Cerebellar nuclear complex (tissue), 1 donor: Measurements from ENCODE around the gene TMEM8B.

Source experiments
- DNase-seq, 2 experiments: peaks; one replicate each; lab custom pipeline; 2025; lab: John Stamatoyannopoulos, UW

The TMEM8B gene

DNA sequence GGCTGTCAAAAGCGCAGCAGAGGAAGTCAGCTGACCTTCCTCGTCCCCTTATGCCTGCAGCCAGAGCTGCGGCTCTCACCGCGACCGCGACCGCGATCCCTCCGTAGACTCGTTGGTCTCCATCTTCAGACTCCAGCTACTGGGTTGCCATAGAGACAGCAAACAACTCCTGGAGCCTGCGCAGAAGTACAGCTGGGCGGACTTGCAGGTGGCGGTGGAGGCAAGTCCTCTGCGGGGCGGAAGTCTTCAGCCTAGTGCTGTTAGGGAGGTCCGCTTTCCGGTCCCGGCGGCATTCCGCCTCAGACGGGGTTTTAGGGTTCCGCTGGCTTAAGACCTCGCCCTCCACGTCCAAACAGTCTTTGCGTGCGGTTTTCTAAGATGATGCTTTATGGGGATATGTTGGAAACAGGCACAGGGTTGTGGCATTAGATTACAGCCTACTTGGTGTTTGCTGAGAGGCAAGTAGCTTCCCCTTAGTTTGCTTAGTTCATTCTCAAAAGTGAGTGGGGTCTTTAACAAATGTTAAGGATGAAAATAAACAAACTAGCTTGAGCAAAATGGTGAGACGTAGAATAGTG lies 16.9 kb upstream of the TMEM8B start, which contains the start of gene SPAG8:
Gene SPAG8, minus strand, starts transcription at position 238 of the 578 bp plus-strand sequence. Its CDS starts 115 bp downstream, at position 123.
- peak; percentile 71 to 87 for DNase-seq

DNA sequence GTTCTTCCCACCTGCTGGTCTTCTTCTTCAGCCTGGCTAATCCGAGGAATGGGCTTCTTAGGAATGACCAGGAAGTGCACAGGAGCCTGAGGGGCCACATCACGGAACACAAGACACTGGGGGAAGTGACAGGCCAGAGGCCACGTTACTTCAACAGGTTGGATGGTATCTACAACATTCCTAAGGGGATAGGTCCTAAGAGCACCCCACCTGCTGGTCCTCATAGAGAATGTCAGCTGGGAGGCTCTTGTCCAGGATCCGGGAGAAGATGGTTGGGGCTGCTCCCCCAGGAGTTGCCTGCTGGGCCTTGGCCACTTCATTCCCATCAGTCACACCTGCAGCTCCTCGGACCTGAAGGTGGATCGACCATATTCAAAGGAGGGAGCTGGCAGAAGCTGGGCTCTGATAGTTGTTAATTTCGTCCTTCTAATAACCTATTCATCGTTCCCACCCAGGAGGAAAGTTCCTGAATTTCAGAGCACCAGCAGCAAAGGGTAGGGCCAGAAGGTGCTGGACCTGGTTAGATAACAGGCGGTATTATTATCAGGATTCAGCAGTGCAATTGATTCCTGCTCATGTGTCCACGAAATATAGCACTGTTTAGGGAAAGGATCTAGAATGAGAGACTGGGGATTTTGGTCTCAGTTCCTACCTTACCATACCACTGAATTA lies 15.5 kb upstream of the TMEM8B start:
- DNase-seq, result no peak

DNA sequence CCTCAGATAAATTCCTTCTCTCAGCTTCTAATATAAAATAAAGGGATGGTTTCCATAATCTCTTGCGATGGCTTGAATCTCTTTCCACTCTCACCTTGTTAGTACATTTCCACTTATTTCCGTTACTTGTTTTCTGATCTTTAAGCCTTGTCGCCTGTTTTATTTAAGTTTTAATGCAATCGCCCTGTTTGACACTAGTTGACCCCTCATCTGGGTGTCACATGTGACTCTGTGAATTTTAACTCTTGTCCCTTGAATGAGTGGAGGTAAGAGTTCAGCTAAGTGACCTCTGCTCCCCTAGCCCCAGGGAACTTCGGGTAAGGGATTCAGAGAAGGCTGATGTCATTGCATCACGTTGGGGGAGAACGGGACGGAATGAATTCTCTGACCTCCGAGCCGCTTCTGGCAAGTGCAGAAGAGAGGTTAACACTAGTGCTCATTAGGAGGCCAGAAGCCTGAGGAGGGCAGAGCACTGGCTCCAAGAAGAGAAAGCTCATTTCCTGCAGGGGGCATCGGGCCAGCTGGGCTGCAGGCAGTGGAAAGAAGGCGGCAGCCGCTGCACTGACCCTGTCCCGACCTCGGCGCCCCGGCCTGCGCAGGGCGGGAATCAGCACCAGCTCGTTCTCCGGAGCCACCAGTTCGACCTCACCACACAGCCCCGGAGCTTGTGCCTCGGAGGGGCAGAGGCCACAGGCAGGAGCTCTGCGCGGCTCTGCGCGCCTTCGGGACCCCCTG lies 14.8 kb upstream of the TMEM8B start:
- peak in 1 of 2 experiments; percentile 26 for DNase-seq

DNA sequence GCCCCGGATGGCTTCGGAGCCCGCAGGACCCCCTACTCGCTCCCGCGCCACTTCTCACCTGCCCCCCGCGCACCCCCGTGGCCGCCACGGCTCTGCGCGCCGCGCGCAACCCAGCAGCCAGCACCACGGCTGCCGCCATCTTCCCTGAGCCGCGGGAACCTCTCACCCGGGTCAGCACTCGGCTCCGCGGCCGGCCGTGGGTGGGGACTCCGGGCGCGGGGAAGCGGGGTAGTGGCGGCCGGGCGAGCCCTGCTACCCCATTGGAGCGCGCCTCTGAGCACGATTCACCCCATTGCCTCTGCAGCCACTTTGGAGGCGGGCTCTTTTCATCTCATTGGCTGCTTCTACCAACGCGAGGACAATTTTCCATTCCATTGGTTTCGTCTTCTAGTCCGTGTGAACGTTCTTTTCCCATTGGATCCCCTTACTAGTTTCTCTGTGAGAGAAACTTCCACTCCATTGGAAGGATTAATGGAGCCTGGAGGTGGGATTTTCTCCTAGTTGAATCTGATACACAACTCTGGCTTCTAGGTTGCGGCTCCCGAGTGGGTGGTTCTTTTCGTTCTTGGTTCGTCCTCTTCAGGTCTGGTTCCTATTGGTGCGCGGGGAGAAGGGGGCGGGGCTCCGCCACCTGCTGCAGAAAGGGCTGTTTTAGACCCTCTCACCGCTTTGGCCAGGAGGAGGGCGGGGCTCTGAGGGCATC lies 14.0 kb upstream of the TMEM8B start, which contains the start of gene HINT2:
Gene HINT2, minus strand, starts transcription at position 202 of the 703 bp plus-strand sequence. Its CDS starts 63 bp downstream, at position 139.
- peak; percentile 97 to 99 for DNase-seq

DNA sequence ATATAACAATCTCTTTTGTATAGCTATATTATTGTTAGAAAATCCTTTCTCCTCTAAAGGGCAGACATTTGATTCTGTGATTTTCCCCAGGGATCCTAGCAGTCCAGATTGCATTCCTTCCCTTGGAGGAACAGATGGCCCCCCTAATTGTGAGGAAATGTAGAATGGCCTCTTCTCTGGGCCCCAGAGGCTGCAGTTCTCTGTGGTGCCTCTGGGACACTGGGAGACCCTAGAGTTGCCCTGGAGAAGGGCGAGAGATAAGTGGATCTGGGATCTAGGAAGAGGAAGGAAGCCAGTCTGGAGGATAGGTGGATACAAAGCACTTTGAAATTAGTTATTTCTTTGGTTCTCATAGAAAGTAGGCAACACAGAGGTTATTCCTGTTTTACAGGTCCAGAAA lies 12.3 kb upstream of the TMEM8B start:
- no peak for DNase-seq

DNA sequence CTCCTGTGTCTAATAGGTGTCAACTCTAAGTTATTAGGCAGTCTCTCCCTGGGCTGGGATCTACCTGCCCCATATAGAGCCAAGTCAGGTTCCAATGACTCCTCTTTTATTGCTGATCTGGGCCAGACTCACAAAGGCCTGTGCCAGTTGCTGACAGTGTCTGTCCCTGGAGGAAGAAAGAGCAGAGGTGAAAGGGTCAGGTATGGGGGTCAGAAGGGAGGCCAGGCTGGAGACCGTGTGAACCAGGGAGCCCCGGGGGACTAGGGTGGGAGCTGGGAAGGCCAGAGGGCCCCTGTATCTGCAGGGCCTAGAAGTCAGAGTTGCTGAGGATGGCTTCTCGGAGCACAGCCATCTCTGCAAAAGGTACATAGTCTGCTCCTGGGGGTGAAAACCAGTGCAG lies 10.7 kb upstream of the TMEM8B start:
- DNase-seq, result no peak

DNA sequence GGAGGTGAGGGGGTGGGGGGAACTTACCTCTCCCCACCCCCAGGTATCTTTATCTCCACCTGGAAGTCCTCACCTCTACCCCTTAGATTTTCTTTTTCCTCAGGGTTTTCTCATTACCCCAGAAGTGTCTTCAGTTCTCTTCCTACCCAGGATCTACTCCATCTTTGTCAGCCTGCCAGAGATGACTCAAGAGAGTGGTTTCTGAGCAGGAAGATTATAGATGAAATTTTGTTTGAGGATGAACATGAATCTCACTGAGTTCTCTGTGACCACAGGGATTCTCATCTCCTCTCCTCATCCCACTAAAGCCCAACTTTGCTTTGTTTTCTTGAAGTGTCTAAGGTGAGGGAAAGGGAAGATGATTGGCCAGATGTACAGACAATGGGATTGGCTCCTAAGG lies 9.0 kb upstream of the TMEM8B start:
- DNase-seq, result no peak

DNA sequence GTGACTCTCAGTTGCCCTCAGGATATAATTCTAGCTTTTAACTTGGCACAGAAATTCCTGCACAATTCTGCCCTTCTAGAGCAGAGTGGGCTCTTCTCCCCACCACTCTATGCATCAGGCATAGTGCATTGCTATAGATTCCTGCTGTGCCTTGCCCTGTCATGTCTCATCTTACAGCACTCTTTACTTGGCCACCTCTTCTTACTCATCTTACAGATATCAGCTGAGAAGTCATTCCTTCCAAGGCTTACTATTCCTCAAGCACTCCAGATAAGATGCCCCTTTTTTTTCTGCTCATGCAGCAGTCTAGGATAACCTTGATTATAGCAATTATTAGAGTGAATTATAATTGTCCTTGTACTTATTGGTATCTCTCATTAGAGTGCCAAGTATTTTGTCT lies 6.1 kb upstream of the TMEM8B start:
- DNase-seq, result no peak

DNA sequence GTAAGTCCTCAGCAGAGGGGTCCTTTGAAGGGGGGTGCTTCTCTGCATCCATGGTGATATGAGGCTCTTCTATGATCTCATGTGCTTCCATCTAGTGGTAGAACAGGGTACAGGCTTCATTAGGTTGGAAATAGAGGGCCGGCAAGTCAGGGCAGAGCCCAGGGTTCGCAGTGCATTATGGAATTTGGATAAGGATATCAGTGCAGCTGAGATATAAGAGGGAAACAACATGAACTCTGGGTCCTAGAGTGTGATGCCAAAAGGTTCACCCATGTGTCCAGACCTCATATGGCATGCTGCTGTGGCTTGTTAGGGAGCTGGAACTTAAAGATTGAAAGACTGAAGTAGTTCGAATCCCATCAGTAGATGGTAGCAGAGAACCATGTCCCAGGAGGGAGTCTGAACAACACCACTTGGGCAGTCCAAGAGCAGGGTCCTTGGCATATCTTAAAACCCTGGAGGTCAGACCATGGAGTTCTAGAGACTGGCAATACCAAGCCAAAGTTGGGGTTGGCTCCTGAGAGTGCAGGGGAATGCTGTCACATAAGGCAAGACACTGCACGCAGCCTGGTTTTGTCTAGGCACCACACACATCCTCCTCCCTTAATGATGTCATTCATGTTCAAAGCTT lies 2.8 kb upstream of the TMEM8B start:
- DNase-seq, result no peak

DNA sequence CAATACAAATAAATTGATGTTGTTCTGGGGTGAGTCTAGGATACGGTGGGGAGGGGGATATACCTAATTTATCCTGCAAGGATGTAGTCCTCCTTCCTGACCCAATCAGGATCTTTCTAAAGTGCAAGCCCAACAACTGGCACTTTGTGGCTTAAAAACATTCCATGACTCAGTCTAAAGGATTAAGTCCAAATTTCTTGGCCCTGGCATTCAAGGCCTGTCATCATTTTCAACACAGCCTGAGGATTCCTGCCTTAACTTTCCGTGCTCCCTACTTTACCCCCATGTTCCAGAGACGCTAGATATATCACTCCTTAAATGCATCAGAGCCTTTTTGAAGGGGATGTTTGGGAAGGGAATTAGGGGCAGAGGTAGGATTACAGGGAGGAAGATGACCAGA lies 1.5 kb upstream of the TMEM8B start:
- no peak for DNase-seq

DNA sequence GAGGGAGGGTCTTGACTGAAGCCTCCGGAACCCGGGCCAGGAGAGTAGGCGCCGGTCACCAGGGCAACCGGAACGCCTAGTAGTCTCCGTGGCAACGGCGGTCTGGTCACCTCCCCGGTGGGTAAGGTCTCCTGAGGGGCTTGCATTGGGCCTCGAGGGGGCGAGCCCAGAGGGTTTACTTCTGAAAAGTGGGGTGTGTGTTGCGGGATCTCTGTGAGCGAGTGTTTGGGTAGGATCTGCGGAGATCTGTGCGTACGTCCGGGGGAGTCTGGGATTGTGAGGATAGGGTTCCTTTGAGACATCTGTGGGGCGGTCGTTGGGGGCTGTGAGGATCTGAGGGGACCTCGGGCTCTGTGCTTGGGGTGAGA lies 328 bp upstream of the TMEM8B start, which contains the start of gene FAM221B:
Gene FAM221B, minus strand, starts transcription at position 17 of the 368 bp plus-strand sequence. CDS start 2,571 bp downstream, outside the sequence.
- no peak for DNase-seq

DNA sequence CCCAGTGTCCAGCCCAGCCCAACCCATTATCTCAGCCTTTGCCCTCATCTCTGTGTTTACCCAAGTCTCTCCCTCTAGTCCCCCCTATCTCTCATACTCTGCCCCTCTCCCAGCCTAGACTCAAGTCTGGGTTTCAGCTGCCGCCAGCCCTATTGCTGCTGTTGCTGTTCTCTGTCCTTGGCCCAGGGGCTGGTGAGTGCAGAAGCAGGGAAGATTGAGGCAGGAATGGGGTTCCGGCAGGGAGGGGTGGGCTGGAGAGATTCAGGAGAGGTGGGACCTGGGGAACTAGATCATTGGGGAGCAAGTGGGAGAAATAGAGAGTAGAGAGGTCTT lies 702 bp downstream of the TMEM8B start:
- DNase-seq, result no peak

DNA sequence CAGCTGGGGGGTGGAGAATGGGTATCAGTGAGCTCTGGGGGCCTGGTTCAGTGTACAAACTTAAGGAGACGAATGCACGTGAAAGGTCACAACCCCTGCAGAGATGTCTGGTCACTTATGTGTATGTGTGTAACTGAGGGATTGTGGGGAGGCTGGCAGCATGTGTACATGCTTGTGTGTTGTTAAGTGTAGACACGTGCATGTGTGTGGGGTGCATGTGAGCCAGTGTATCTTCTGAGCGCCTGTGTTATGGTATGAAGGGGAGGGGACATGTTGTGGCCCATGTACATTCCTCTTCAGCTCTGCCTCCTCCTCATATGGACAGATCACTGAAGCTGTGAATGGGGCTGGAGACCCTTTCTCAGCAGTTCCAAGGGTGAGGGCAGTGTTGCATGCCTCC lies 2.0 kb downstream of the TMEM8B start:
- no peak for DNase-seq

DNA sequence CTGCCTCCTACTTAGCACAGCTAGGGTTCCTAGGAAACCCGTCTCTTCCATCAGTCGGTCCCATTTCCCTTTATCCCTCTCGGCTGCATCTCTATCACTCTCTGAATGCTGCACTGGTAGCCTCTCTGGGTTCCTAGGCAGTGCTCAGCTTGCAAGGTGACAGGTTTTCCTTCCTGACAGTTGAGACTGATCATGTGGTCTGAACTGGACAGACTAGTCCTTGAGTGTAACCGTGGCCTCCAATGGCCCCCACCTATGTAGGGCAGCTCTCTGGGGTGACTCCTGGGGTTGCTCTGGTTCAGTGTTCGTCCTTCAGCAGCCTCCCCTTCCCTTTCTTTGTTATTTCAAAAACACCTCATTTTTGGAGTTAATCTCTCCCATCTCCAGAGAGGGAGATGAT lies 3.8 kb downstream of the TMEM8B start:
- no peak for DNase-seq

DNA sequence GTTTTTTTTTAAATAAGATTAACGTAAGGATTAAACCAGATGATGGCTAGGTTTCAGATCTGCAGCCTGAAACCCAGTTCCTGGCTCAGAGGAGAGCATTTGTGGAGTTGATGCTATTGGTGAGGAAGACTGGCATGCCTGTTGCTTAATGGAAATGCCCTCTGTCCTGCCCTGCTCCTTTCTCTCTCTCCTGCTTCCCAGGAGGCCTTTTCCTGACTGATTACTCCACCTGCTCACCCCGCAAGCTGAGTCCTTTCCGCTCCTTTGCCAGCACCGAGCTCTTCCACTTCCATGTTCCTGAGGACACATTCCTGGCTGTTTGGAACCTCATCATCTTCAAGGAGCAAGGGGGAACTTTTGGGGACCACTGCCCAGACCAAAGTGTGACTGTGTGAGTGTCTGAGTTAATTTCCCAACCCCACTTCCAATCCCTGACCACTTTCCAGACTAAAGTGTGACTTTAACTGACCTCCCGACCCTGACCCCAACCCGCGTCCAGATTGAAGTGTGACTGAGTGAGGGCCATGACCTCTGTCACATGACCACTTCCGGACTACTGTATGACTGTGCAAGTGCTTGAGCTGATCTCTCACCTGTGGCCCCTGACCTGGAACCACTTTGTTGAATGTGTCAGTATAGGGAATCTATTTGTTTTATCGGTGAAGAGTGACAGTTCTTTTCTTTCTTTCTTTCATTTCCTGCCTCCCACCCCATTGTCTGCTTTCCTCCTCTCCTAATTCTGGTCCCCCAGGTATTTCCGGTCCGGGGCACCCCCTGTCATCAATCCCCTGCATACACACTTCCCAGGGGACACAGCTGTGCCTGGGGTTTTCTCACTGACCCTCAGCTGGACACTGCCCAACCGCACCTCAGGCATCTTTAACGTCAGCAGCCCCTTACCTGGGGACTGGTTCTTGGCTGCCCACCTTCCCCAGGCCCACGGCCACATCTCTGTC lies 5.5 kb downstream of the TMEM8B start:
- DNase-seq, result no peak

DNA sequence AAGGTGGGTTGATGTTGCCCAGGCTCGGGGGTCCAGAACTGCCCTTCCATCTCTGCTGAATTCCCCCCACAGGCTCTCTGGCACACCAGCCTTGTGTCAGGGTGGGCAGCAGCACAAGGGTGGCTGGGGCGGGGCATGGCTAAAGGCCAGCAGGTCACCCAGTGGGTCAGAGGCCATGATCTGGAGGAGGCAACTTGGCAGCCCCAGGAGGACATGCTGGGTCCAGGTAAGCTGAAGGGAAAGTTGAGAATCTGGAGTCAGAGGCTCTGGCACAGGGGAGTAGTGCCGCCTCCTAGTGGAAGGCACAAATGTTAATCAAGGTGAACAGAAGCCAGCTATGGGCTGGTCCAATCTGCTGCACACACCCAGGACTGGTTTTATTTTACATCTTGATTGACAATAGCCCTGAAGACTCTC lies 6.2 kb downstream of the TMEM8B start:
- DNase-seq, result no peak

DNA sequence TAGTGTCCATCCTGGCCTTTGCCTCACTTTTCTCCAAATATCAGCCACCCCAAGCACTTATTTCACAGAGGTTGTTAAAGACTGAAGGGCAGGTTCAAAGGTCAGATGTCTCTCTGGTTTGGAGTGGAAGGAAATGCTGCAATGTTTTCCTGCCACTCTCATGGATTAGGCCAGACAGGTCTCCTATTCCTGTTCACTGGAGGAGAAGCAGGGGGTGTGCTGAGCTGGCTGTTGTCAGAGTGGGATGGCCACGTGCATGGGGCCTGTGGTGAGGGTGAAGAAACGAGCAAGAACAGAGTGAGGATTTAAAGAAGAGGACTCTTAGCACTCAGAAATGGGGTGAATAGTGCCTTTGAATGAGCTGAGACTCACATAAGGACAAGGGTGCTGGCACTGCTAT lies 6.7 kb downstream of the TMEM8B start:
- DNase-seq, result no peak

DNA sequence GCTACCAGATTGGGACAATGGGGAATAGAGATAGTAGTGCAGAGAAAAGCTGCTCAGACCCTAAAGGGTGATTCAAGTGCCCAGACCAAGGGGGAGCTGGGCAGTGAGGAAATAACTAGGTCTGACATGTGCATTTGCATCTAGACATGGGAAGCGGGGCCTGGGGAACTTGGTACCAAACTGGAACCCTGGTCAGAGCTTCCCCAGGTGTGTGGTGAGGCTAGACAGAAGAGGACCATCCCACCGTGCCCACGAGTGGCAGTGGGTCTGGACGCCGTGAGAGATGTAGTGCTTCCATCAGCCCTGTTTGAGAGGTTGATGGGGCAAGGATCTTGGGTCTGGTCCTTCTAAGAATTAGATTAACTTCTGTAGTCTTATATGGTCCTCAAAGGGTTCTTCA lies 7.6 kb downstream of the TMEM8B start:
- no peak for DNase-seq

DNA sequence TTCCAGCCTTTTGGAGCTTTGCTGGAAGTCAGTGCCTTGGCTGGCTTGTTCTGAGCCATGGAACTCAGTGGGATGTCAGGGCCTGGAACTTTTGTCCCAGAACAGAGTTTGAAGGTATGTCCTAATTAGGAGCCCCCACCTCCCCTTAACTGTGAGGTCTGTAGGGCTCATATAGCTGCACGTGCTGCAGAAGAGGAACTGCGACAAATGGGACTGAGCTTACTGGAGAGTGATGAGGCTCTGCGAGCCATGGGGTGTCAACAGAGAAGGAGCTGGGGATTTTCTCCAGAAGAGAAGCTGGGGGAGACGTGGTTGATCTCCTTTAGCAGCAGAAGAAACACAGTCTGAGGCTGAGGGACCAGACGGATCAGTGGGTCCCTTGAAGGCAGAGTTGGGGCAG lies 10.9 kb downstream of the TMEM8B start:
- no peak for DNase-seq

DNA sequence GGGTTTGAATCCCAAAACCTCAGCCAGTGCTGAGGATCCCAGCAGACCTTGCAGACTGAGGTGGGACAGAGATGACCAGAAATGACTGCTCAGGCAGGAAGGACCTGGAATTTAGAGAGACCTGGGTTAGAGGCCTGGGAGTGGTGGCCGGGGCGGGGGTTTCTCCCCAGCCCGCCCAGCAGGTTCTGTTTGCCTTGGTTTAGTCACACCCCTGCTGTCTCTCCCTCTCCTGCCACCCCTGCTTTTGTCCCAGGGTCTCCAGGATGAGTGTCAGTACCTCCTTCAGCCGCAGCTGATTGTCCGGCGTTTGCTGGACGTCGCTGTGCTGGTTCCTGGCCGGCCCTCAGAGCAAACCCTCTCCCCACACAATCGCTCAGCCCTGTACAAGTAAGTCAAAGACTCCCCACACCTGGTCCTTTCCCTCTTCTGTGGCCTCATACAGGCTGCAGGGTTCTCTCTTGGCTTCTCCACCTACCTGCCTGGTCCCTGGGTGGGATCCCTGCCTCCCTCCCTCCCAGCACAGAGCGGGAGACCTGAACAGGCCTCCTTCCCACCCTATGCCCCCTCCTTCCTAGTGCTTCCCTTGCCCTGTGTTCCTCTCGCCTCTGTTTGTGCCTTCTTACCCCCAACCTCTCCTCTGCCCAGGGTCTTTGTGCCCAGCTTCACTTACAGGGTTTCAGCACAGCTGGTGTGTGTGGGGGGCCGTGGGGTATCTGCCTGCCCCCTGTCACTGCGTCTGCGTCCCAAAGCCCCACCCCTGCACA lies 12.0 kb downstream of the TMEM8B start:
- DNase-seq, result no peak
